PFSK-1 (cell line): ENCODE results near the gene GMPPB.

Experiments
- POLR2AphosphoS5 ChIP-seq: IDR thresholded peaks from 2 replicates; pipeline ENCODE4 v1.6.1; 2012; ENCODE audit warnings: low read depth, mild to moderate bottlenecking, control low read depth, low read length, moderate library complexity
- REST ChIP-seq, 2 experiments: IDR thresholded peaks; 2 replicates each; pipeline versions ENCODE4 v1.6.1 to v1.8.0; 2011 to 2012; ENCODE audit warnings: low read depth in 2 of 2, low read length in 2 of 2, control low read depth in 1 of 2, inconsistent platforms in 1 of 2, mild to moderate bottlenecking in 1 of 2, moderate library complexity in 1 of 2; ENCODE audit not compliant: insufficient read depth in 1 of 2
- TAF1 ChIP-seq: IDR thresholded peaks from 2 replicates; pipeline ENCODE4 v1.6.1; 2012; ENCODE audit warnings: low read length, control low read depth, borderline replicate concordance; ENCODE audit not compliant: insufficient read depth

DNA sequence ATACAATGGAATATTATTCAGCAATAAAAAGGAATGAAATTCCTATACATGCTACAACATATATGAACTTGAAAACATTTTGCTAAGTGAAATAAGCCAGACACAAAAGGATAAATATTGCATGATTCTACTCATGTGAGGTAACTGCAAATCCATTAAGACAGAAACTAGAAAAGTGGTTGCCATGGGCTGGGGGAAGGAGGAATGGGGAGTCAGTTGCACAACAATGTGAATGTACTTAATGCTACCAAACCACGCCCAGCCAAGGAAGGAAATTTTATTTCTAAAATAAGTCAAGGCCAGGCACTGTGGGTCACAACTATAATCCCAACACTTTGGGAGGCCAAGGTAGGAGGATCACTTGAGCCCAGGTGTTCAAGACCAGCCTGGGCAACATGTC, 9.8 kb upstream of the GMPPB start:
- TF ChIP-seq TAF1 = no peak
- no peak for TF ChIP-seq REST (IDR thresholded peaks at IDR 0.05; ENCODE audit: insufficient read depth in 1 of 2, low read depth in 2 of 2, low read length in 2 of 2)
- no peak for TF ChIP-seq POLR2AphosphoS5
